Calu3 (cell line): ENCODE measurements around the gene TNFRSF9. TPM values are rescaled to one million over a fixed set of nuclear protein-coding genes. Genes with fewer than 3 reads are reported as not detected.

Experiments used
- BruUV-seq: library from RNA; stranded (reverse); fragments of 400-500 nt; replicated peaks from 2 replicates; lab custom pipeline; 2021; lab: Mats Ljungman, UMichigan
- CTCF ChIA-PET: fragments of 300-600 bp; sonication (Branson Sonifier 250); formaldehyde crosslinking; loops from one replicate; lab custom pipeline; 2022; ENCODE audit warnings: antibody characterized with exemption; lab: Charles Lee
- DNase-seq: peaks from one replicate; pipeline ENCODE4 v3.0.0; 2022
- H3K27ac Mint-ChIP-seq: one replicate; pipeline ENCODE4 v1.8.0; 2022; ENCODE audit warnings: mixed read lengths; ENCODE audit not compliant: unreplicated experiment
- H3K27me3 Mint-ChIP-seq: one replicate; pipeline ENCODE4 v1.8.0; 2022; ENCODE audit warnings: mixed read lengths; ENCODE audit not compliant: unreplicated experiment
- H3K36me3 Mint-ChIP-seq: one replicate; pipeline ENCODE4 v1.8.0; 2022; ENCODE audit warnings: mild to moderate bottlenecking, moderate library complexity, mixed read lengths; ENCODE audit not compliant: insufficient read depth, unreplicated experiment
- H3K4me1 Mint-ChIP-seq: one replicate; pipeline ENCODE4 v1.8.0; 2022; ENCODE audit warnings: mild to moderate bottlenecking, low read depth, mixed read lengths; ENCODE audit not compliant: unreplicated experiment
- H3K4me3 Mint-ChIP-seq: one replicate; pipeline ENCODE4 v1.8.0; 2022; ENCODE audit warnings: mild to moderate bottlenecking, low read depth, moderate library complexity, mixed read lengths; ENCODE audit not compliant: unreplicated experiment
- H3K9me3 Mint-ChIP-seq: one replicate; pipeline ENCODE4 v1.8.0; 2022; ENCODE audit warnings: low read depth, mixed read lengths; ENCODE audit not compliant: unreplicated experiment
- intact Hi-C: fragments of 100-400 bp; cut with micrococcal nuclease; formaldehyde crosslinking; loops from one replicate; pipeline ENCODE4 v1.10.0; 2022; ENCODE audit not compliant: unreplicated experiment
- total RNA-seq: library from RNA; stranded (reverse); gene quantifications from 2 replicates; pipeline ENCODE4 v1.2.3, GENCODE V29; 2022
- TF ChIP-seq, protein P1 (sequence below): fragments of 200-600 bp; IDR thresholded peaks from one replicate; pipeline ENCODE4 v1.8.0; 2022; ENCODE audit warnings: antibody characterized with exemption; ENCODE audit not compliant: unreplicated experiment

Gene TNFRSF9
- total RNA-seq, 1 experiment from 2014 or later: 0.42 TPM

- CTCF ChIA-PET: no interaction called here
- intact Hi-C loops: no loop called here
- BruUV-seq: no TSS peak
- Mint-ChIP-seq H3K27ac (no peak overlapping the region), H3K4me3 (no peak overlapping the region), H3K36me3 (no peaks in the 10 kb centered on the region), H3K27me3 (peaks cover 12% of the 10 kb centered on the region), H3K4me1 (no peaks in the 10 kb centered on the region), H3K9me3 (no peaks in the 10 kb centered on the region)
- TF ChIP-seq, protein P1, sequence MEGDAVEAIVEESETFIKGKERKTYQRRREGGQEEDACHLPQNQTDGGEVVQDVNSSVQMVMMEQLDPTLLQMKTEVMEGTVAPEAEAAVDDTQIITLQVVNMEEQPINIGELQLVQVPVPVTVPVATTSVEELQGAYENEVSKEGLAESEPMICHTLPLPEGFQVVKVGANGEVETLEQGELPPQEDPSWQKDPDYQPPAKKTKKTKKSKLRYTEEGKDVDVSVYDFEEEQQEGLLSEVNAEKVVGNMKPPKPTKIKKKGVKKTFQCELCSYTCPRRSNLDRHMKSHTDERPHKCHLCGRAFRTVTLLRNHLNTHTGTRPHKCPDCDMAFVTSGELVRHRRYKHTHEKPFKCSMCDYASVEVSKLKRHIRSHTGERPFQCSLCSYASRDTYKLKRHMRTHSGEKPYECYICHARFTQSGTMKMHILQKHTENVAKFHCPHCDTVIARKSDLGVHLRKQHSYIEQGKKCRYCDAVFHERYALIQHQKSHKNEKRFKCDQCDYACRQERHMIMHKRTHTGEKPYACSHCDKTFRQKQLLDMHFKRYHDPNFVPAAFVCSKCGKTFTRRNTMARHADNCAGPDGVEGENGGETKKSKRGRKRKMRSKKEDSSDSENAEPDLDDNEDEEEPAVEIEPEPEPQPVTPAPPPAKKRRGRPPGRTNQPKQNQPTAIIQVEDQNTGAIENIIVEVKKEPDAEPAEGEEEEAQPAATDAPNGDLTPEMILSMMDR: no peak
- no peak for DNase-seq
Observed at GRCh38 chr1:7899741-7900140, 40.9 kb downstream of the TNFRSF9 start.

- BruUV-seq: no TSS peak
- Mint-ChIP-seq H3K27me3 (peaks cover 12% of the 10 kb centered on the region), H3K4me3 (no peak overlapping the region), H3K4me1 (peaks cover 5% of the 10 kb centered on the region), H3K9me3 (no peaks in the 10 kb centered on the region), H3K36me3 (no peaks in the 10 kb centered on the region), H3K27ac (no peak overlapping the region)
- TF ChIP-seq, protein P1: no peak
- DNase-seq: no peak
- intact Hi-C loops: no loop called here
- CTCF ChIA-PET: no interaction called here
Observed at GRCh38 chr1:7898962-7899361, 41.7 kb downstream of the TNFRSF9 start.

GRCh38 chr1:7896994-7897393 lies 43.6 kb downstream of the TNFRSF9 start:
- Mint-ChIP-seq H3K9me3 (no peaks in the 10 kb centered on the region), H3K36me3 (no peaks in the 10 kb centered on the region), H3K27me3 (peaks cover 10% of the 10 kb centered on the region), H3K4me1 (peaks cover 7% of the 10 kb centered on the region), H3K27ac (no peak overlapping the region), H3K4me3 (no peak overlapping the region)
- BruUV-seq: no TSS peak
- TF ChIP-seq, protein P1: no peak
- CTCF ChIA-PET: no interaction called here
- intact Hi-C loops: no loop called here
- DNase-seq: no peak

DNA sequence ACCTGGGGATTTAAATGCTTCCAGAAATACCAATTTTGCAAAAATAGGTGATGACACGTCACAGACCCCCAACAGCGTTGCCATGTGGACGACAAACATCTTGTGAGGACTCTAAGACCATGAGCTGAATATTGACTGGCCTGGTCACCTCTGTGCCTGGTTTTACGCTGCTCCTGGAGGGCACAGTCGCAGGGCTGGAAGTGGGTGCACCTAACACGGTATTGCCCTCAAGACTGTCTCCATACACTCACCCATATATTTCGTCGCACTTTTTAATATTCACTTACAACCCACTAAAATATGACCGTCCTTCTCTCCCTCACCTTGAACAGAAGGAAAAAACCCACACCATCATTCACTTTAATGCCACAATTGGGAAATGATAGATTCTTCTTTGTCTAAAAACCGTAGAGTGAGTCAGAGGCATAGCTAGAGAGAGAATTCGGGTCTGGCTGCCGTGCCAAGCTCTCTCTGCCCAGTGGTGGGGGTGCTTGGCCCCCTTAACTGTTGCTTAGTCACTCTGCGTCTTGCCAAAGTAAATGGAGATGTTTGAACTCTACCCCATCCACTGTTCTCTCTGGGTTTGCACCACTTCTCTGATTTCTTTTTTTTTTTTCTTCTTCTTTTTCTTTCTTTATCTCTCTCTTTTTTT lies 47.0 kb downstream of the TNFRSF9 start:
- no TSS peak for BruUV-seq

More for the DNA sequence above, 47.0 kb downstream of the TNFRSF9 start:
- Mint-ChIP-seq H3K9me3 (peaks cover 2% of the 10 kb centered on the region), H3K27ac (no peak overlapping the region), H3K27me3 (no peaks in the 10 kb centered on the region), H3K4me3 (no peak overlapping the region), H3K4me1 (peaks cover 7% of the 10 kb centered on the region), H3K36me3 (no peaks in the 10 kb centered on the region)
- intact Hi-C loops: no loop called here
- CTCF ChIA-PET: no interaction called here
- no peak for DNase-seq
- TF ChIP-seq, protein P1: no peak
